Heart right ventricle (tissue), 16 donors: ENCODE data around the gene CRX. TPM values are rescaled to one million over a fixed set of nuclear protein-coding genes. Genes with fewer than 3 reads are reported as not detected.

Source experiments
- ATAC-seq, 8 donors: fragments of 200-7000 bp; cut with Tn5 transposase; one replicate each; pipeline ENCODE4 v1.9.1; 2020; ENCODE audit warnings: mild to moderate bottlenecking in 8 of 8, moderate library complexity in 8 of 8, moderate number of reproducible peaks in 1 of 8
- DNase-seq, 2 donors: peaks; one replicate each; pipeline ENCODE4 v3.0.0-alpha.2; 2020
- H3K27ac ChIP-seq, 10 donors: fragments of 200-600 bp; sonication (generic) in 2 of 10; one replicate each; pipeline versions ENCODE4 v1.5.0 to v1.8.0; 2020 to 2022; ENCODE audit warnings: mild to moderate bottlenecking in 3 of 10
- H3K27me3 ChIP-seq, 7 donors: fragments of 200-600 bp; one replicate each; pipeline ENCODE4 v1.8.0; 2021 to 2022; ENCODE audit warnings: mild to moderate bottlenecking in 2 of 7
- H3K36me3 ChIP-seq, 9 donors: fragments of 200-600 bp; sonication (generic) in 1 of 9; one replicate each; pipeline versions ENCODE4 v1.5.0 to v1.8.0; 2020 to 2022; ENCODE audit warnings: mild to moderate bottlenecking in 2 of 9
- H3K4me1 ChIP-seq, 9 donors: fragments of 200-600 bp; sonication (generic) in 1 of 9; one replicate each; pipeline versions ENCODE4 v1.5.0 to v1.8.0; 2020 to 2022; ENCODE audit warnings: mild to moderate bottlenecking in 4 of 9
- H3K4me3 ChIP-seq, 10 donors: fragments of 200-600 bp; sonication (generic) in 2 of 10; one replicate each; pipeline versions ENCODE4 v1.5.0 to v1.8.0; 2020 to 2022; ENCODE audit warnings: mild to moderate bottlenecking in 7 of 10, moderate library complexity in 2 of 10
- H3K9me3 ChIP-seq, 11 donors: fragments of 200-600 bp in 10 of 11; sonication (generic) in 2 of 11; one replicate each; pipeline versions ENCODE4 v1.5.0 to v1.8.0; 2013 to 2022; ENCODE audit warnings: mild to moderate bottlenecking in 2 of 11, control low read depth in 1 of 11, moderate library complexity in 1 of 11
- CTCF ChIP-seq, 9 donors: fragments of 200-600 bp; sonication (generic) in 2 of 9; IDR thresholded peaks; one replicate each; pipeline versions ENCODE4 v1.5.0 to v1.8.0; 2021 to 2022; ENCODE audit warnings: antibody characterized with exemption in 9 of 9, mild to moderate bottlenecking in 5 of 9, moderate library complexity in 1 of 9
- WGBS, 2 donors: extraction: QIAGEN DNeasy Blood & Tissue Kit; methylation state at CpG; one replicate each; pipeline ENCODE4 v1.1.7; 2013; ENCODE audit warnings: inconsistent platforms in 1 of 2; 5-methylcytosine and 5-hydroxymethylcytosine counted together
- intact Hi-C, 10 donors: fragments of 100-400 bp; cut with DNase I; formaldehyde crosslinking; loops; one replicate each; pipeline versions ENCODE4 v1.11.1 to v1.14.2; 2022
- polyA plus RNA-seq, 2 donors: library from polyadenylated mRNA; stranded (reverse); fragments of 200-250 nt; gene quantifications; one replicate each; pipeline ENCODE4 v1.2.3, GENCODE V29; 2013
- total RNA-seq, 10 donors: library from RNA; stranded (reverse); fragmentation: NEBNext Ultra II Directional in 3 of 10; extraction: Animal tissue kit (Norgen Biotek cat#: 25700) in 3 of 10; gene quantifications; one replicate each; pipeline versions ENCODE4 v1.2.1 to v1.2.4, GENCODE V29; 2021 to 2023
- donor health status: Arrhythmogenic right ventricular cardiomyopathy.
- donor health status: ischemic (EF 13 %, LVEDD 7.1; RV severe dilation, severe dysfunction).
- donor health status: healthy with polysubstance abuse.
- donor health status: DM: no; HTN: yes; CAD: no.
- donor health status: DM: no; HTN: no; CAD: no.
- donor health status: ischemic (EF 25% LVEDD 6.9; RV normal size, moderate dysfunction).
- donor health status: ischemic (EF 25% LVEDD 5.7; RV mildly dilated, moderate dysfunction).
- donor health status: healthy.
- donor health status: DM: yes; HTN: yes; CAD: no.
- donor health status: Ischemic cardiomyopathy.
- donor health status: ischemic (EF 35%, LVEDD 5.7; RV mildly dilated, moderate dysfunction).
- donor health status: nonischemic (EF 11% LVEDD 7.7; RV severe dilation, severe dysfunction).
- donor health status: DM: yes; HTN: yes; CAD: no.
- donor health status: PGD.
- donor health status: ischemic (EF 29% LVEDD 5.4; RV normal size, mild dysfunction).
- donor health status: nonischemic (EF 23%, LVEDD 6.1; RV moderate dilation, normal function).

Gene CRX
- total and polyA plus RNA-seq, 12 donors, result not detected

DNA sequence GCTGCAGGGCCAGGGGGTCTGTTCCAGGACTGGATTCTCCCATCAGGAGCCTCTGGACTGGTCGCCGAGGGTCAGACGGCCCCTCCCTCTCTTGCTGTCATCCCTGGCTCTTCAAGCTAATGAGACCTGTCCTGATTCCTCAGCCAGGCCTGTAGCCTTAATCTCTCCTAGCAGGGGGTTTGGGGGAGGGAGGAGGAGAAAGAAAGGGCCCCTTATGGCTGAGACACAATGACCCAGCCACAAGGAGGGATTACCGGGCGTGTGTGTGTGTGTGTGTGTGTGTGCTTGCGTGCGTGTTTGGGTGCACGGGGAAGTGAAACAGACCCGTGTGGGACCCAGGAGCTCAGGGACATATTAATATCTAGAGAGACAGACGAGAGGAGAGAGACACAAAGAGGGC lies 1.9 kb upstream of the CRX start:
- no peak for ATAC-seq
- Histone ChIP-seq H3K9me3 (no peaks in the 10 kb centered on the region), H3K4me3 (no peak overlapping the region), H3K36me3 (no peaks in the 10 kb centered on the region), H3K27ac (no peak overlapping the region), H3K27me3 (peaks cover 0 to 54% (median 37%) of the 10 kb centered on the region in 7 donors), H3K4me1 (no peaks in the 10 kb centered on the region)
- no peak for TF ChIP-seq CTCF (IDR thresholded peaks at IDR 0.05)
- intact Hi-C loops, result loop anchor here in 2 of 10 donors (10.0 kb wide), 1 partner anchor 45 kb away; no protein-coding TSS in a partner anchor
- 11 to 12% methylated on average over 10 of the region's 10 CpGs for WGBS, 2 donors
- no peak for DNase-seq

DNA sequence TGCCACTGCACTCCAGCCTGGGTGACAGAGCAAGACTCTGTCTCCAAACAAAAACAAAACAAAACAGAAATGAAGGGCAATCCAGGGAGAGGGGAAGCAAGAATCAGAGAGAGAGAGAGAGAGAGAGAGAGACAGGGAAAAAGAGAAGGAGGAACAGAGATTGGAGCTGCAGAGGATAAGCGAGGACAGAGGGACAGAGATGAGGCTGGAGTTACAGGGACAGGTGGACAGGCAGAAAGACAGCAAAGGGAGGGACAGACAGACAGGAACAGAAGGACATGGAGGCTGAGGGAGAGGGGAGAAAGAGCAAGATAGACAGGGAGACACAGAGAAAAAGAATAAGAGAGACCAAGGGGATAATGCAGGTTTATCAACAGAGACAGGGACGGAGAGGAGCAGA lies 1.3 kb upstream of the CRX start:
- DNase-seq (no peak), ATAC-seq (no peak)
- no peak for TF ChIP-seq CTCF (IDR thresholded peaks at IDR 0.05)
- WGBS, 2 donors, result 60 to 70% methylated on average over 2 of the region's 2 CpGs
- Histone ChIP-seq H3K9me3 (no peaks in the 10 kb centered on the region), H3K36me3 (no peaks in the 10 kb centered on the region), H3K27ac (no peak overlapping the region), H3K27me3 (peaks cover 0 to 54% (median 37%) of the 10 kb centered on the region in 7 donors), H3K4me3 (no peak overlapping the region), H3K4me1 (no peaks in the 10 kb centered on the region)
- intact Hi-C loops, result no loop called here

DNA sequence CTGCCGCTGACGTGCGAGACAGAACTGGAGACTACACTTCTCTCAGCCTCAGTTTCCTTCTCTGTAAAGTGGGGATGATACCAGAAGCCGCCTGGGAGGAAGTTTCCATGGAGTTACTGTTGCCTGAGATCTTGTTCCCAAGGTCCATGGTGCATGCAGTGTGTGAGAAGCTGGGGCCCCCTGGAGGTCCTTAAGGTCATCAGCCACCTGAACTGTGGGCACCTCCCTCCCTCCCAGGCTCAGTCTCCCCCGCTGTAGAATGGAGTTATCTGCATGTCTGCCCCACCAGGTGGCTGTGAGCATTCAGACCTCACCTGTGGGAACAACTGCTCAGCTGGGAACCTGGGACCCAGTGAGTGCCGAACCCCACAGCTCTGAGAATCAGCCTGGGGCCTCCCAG lies 2.7 kb downstream of the CRX start:
- H3K27me3 ChIP-seq, result peaks cover 0 to 49% (median 27%) of the 10 kb centered on the region in 7 donors
- ATAC-seq, result no peak
- no peaks in the 10 kb centered on the region for H3K36me3 ChIP-seq
- 74 to 80% methylated on average over 6 of the region's 6 CpGs for WGBS, 2 donors
- intact Hi-C loops, result no loop called here
- no peak overlapping the region for H3K4me3 ChIP-seq
- DNase-seq, result no peak
- H3K4me1 ChIP-seq, result no peaks in the 10 kb centered on the region
- no peak overlapping the region for H3K27ac ChIP-seq
- H3K9me3 ChIP-seq, result peaks cover 0 to 7% (median 0%) of the 10 kb centered on the region in 11 donors
- TF ChIP-seq CTCF (IDR thresholded peaks at IDR 0.05), result no peak

DNA sequence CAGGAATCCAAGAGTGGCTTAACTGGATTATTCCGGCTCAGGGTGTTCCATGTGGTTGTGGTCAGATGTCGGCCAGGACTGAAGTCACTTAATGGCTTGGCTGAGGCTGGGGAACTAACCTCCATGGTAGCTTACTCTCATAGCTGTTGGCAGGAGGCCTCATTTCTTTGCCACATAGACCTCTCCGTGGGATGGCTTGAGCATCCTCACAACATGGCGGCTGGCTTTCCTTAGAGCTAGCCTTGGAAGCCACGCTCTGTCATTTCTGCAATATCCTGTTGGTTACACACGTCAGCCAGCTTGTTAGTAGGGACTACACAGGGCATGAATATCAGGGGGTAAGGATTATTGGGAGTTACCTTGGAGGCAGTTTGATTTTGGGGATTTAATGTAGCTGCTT lies 5.1 kb downstream of the CRX start:
- DNase-seq, result no peak
- Histone ChIP-seq H3K27ac (no peak overlapping the region), H3K4me3 (no peak overlapping the region), H3K4me1 (no peaks in the 10 kb centered on the region), H3K27me3 (peaks cover 0 to 29% (median 9%) of the 10 kb centered on the region in 7 donors), H3K9me3 (peaks cover 0 to 7% (median 0%) of the 10 kb centered on the region in 11 donors), H3K36me3 (no peaks in the 10 kb centered on the region)
- no peak for TF ChIP-seq CTCF (IDR thresholded peaks at IDR 0.05)
- no peak for ATAC-seq
- intact Hi-C loops, result no loop called here
- WGBS, 2 donors, result 87 to 92% methylated on average over 6 of the region's 6 CpGs
